ENCODE measurements around the gene C1orf21.

GRCh38 chr1:184365699-184366098 is 21.1 kb upstream of the C1orf21 start:
- TF ChIP-seq, protein P1, sequence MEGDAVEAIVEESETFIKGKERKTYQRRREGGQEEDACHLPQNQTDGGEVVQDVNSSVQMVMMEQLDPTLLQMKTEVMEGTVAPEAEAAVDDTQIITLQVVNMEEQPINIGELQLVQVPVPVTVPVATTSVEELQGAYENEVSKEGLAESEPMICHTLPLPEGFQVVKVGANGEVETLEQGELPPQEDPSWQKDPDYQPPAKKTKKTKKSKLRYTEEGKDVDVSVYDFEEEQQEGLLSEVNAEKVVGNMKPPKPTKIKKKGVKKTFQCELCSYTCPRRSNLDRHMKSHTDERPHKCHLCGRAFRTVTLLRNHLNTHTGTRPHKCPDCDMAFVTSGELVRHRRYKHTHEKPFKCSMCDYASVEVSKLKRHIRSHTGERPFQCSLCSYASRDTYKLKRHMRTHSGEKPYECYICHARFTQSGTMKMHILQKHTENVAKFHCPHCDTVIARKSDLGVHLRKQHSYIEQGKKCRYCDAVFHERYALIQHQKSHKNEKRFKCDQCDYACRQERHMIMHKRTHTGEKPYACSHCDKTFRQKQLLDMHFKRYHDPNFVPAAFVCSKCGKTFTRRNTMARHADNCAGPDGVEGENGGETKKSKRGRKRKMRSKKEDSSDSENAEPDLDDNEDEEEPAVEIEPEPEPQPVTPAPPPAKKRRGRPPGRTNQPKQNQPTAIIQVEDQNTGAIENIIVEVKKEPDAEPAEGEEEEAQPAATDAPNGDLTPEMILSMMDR (IDR thresholded peaks at IDR 0.05), result no peak
- TF ChIP-seq, protein P2, sequence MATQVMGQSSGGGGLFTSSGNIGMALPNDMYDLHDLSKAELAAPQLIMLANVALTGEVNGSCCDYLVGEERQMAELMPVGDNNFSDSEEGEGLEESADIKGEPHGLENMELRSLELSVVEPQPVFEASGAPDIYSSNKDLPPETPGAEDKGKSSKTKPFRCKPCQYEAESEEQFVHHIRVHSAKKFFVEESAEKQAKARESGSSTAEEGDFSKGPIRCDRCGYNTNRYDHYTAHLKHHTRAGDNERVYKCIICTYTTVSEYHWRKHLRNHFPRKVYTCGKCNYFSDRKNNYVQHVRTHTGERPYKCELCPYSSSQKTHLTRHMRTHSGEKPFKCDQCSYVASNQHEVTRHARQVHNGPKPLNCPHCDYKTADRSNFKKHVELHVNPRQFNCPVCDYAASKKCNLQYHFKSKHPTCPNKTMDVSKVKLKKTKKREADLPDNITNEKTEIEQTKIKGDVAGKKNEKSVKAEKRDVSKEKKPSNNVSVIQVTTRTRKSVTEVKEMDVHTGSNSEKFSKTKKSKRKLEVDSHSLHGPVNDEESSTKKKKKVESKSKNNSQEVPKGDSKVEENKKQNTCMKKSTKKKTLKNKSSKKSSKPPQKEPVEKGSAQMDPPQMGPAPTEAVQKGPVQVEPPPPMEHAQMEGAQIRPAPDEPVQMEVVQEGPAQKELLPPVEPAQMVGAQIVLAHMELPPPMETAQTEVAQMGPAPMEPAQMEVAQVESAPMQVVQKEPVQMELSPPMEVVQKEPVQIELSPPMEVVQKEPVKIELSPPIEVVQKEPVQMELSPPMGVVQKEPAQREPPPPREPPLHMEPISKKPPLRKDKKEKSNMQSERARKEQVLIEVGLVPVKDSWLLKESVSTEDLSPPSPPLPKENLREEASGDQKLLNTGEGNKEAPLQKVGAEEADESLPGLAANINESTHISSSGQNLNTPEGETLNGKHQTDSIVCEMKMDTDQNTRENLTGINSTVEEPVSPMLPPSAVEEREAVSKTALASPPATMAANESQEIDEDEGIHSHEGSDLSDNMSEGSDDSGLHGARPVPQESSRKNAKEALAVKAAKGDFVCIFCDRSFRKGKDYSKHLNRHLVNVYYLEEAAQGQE (IDR thresholded peaks at IDR 0.05; ENCODE audit: insufficient read depth in 1 of 2, low read depth in 2 of 2, low read length in 1 of 2), result no peak
- TF ChIP-seq POLR2AphosphoS5 (IDR thresholded peaks at IDR 0.05; ENCODE audit: low read depth, low read length) (no peak), SIN3A (IDR thresholded peaks at IDR 0.05; ENCODE audit: borderline replicate concordance, insufficient read depth, low read depth, low read length) (no peak)

Measured in Panc1 (cell line).